ENCODE data around the gene XXYLT1.

DNA sequence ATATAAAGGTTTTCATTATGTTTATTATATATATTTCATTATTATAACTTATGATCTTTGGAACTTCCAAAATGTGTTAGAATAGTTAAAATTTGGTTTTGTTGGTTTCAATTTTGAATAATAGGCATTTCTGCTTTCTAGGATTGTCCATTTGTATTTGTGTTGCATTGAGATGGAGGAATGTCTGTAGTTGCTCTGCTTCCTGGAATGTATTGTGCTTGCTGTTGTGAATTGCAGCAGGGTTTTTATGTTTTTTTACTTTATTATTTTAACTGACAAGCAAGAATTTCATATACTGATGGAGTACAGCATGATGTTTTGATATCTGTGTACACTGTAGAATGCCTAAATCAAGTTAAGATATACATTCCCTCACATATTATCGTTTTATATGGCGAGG lies 247.4 kb downstream of the XXYLT1 start:
- TF ChIP-seq, protein P1, sequence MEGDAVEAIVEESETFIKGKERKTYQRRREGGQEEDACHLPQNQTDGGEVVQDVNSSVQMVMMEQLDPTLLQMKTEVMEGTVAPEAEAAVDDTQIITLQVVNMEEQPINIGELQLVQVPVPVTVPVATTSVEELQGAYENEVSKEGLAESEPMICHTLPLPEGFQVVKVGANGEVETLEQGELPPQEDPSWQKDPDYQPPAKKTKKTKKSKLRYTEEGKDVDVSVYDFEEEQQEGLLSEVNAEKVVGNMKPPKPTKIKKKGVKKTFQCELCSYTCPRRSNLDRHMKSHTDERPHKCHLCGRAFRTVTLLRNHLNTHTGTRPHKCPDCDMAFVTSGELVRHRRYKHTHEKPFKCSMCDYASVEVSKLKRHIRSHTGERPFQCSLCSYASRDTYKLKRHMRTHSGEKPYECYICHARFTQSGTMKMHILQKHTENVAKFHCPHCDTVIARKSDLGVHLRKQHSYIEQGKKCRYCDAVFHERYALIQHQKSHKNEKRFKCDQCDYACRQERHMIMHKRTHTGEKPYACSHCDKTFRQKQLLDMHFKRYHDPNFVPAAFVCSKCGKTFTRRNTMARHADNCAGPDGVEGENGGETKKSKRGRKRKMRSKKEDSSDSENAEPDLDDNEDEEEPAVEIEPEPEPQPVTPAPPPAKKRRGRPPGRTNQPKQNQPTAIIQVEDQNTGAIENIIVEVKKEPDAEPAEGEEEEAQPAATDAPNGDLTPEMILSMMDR (IDR thresholded peaks at IDR 0.05): no peak
- no peak for TF ChIP-seq POLR2A (IDR thresholded peaks at IDR 0.05)

All from right lobe of liver (tissue), 4 donors.